GM23338 (cell line): ENCODE results near the gene NOP56. TPM values are rescaled to one million over a fixed set of nuclear protein-coding genes. Genes with fewer than 3 reads are reported as not detected.

Experiments
- ATAC-seq: fragments of 200-7000 bp; cut with Tn5 transposase; 3 replicates; pipeline ENCODE4 v1.9.1; 2020
- DNase-seq: peaks from one replicate; pipeline ENCODE4 v3.0.0-alpha.2; 2015; ENCODE audit warnings: low spot score
- H2AFZ ChIP-seq: fragments of 200-600 bp; sonication (generic); 2 replicates; pipeline ENCODE4 v1.8.0; 2016; ENCODE audit warnings: antibody characterized with exemption, mild to moderate bottlenecking, moderate library complexity
- H3F3A ChIP-seq: fragments of 200-600 bp; sonication (generic); replicated peaks from 2 replicates; pipeline ENCODE4 v1.8.0; 2017; ENCODE audit warnings: antibody characterized with exemption, mixed run types, low read depth
- H3K27ac ChIP-seq: fragments of 200-600 bp; sonication (generic); 2 replicates; pipeline ENCODE4 v1.6.1; 2016; ENCODE audit warnings: low read depth
- H3K27me3 ChIP-seq: fragments of 200-600 bp; sonication (generic); 2 replicates; pipeline ENCODE4 v1.8.0; 2016; ENCODE audit warnings: mild to moderate bottlenecking, mixed run types, moderate library complexity; ENCODE audit not compliant: insufficient read depth
- H3K36me3 ChIP-seq: fragments of 200-600 bp; sonication (generic); 2 replicates; pipeline ENCODE4 v1.8.0; 2016; ENCODE audit warnings: mild to moderate bottlenecking; ENCODE audit not compliant: insufficient read depth
- H3K4me1 ChIP-seq: fragments of 200-600 bp; sonication (generic); 2 replicates; pipeline ENCODE4 v1.8.0; 2016; ENCODE audit warnings: mild to moderate bottlenecking, moderate library complexity; ENCODE audit not compliant: insufficient read depth
- H3K4me2 ChIP-seq: fragments of 200-600 bp; sonication (generic); 2 replicates; pipeline ENCODE4 v1.7.1; 2017; ENCODE audit warnings: mixed run types
- H3K4me3 ChIP-seq: fragments of 200-600 bp; sonication (generic); 2 replicates; pipeline ENCODE4 v1.6.1; 2016; ENCODE audit warnings: mixed run types
- H3K79me2 ChIP-seq: fragments of 200-600 bp; sonication (generic); replicated peaks from 2 replicates; pipeline ENCODE4 v1.8.0; 2017; ENCODE audit warnings: mild to moderate bottlenecking; ENCODE audit not compliant: insufficient read depth
- H3K9me2 ChIP-seq: fragments of 200-600 bp; sonication (generic); 2 replicates; pipeline ENCODE4 v1.8.0; 2017; ENCODE audit not compliant: insufficient read depth
- H4K20me1 ChIP-seq: fragments of 200-600 bp; sonication (generic); replicated peaks from 2 replicates; pipeline ENCODE4 v1.8.0; 2017; ENCODE audit warnings: mild to moderate bottlenecking; ENCODE audit not compliant: insufficient read depth
- H3K27ac Mint-ChIP-seq: 2 replicates; pipeline ENCODE4 v1.8.0; 2020; ENCODE audit warnings: inconsistent platforms, mild to moderate bottlenecking, moderate library complexity, mixed read lengths
- H3K27me3 Mint-ChIP-seq: 3 replicates; pipeline ENCODE4 v1.8.0; 2022; ENCODE audit warnings: low read depth, mild to moderate bottlenecking, moderate library complexity, mixed read lengths, inconsistent platforms; ENCODE audit not compliant: insufficient read depth, poor library complexity
- H3K36me3 Mint-ChIP-seq: 3 replicates; pipeline ENCODE4 v1.8.0; 2021; ENCODE audit warnings: low read depth, mild to moderate bottlenecking, inconsistent platforms, moderate library complexity, mixed read lengths
- H3K4me1 Mint-ChIP-seq: 3 replicates; pipeline ENCODE4 v1.8.0; 2020; ENCODE audit warnings: mild to moderate bottlenecking, inconsistent platforms, mixed read lengths
- H3K4me3 Mint-ChIP-seq: 3 replicates; pipeline ENCODE4 v1.8.0; 2021; ENCODE audit warnings: moderate library complexity, mild to moderate bottlenecking, inconsistent platforms, mixed read lengths
- H3K9me3 Mint-ChIP-seq: 3 replicates; pipeline ENCODE4 v1.8.0; 2020; ENCODE audit warnings: moderate library complexity, mild to moderate bottlenecking, inconsistent platforms, mixed read lengths
- CREB1 ChIP-seq: fragments of 250-450 bp; sonication (Bioruptor Pico); IDR thresholded peaks from 2 replicates; pipeline ENCODE4 v1.5.0; 2020; ENCODE audit warnings: low read depth, mild to moderate bottlenecking, moderate library complexity
- EZH2phosphoT487 ChIP-seq: fragments of 200-600 bp; sonication (generic); IDR thresholded peaks from one replicate; pipeline ENCODE4 v1.8.1; 2018; ENCODE audit warnings: antibody characterized with exemption; ENCODE audit not compliant: unreplicated experiment
- JUNB ChIP-seq: IDR thresholded peaks from one replicate; pipeline ENCODE4 v1.6.1; 2016; ENCODE audit warnings: antibody characterized with exemption; ENCODE audit not compliant: unreplicated experiment
- NANOG ChIP-seq: IDR thresholded peaks from 2 replicates; pipeline ENCODE4 v1.6.1; 2016; ENCODE audit warnings: antibody characterized with exemption, borderline replicate concordance
- STAT1 ChIP-seq: IDR thresholded peaks from one replicate; pipeline ENCODE4 v1.6.1; 2016; ENCODE audit warnings: antibody characterized with exemption; ENCODE audit not compliant: unreplicated experiment
- ZNF114 ChIP-seq: fragments of 250-450 bp; sonication (Bioruptor Pico); IDR thresholded peaks from 2 replicates; pipeline ENCODE4 v1.5.0; 2020; ENCODE audit warnings: mild to moderate bottlenecking, moderate library complexity
- ZNF331 ChIP-seq: fragments of 250-450 bp; sonication (Bioruptor Pico); IDR thresholded peaks from 2 replicates; pipeline ENCODE4 v1.5.0; 2020; ENCODE audit warnings: low read depth, mild to moderate bottlenecking, moderate library complexity
- polyA plus RNA-seq: library from polyadenylated mRNA; unstranded; fragments of >200 nt; fragmentation: Nextera tagmentation; extraction: Ambion mirVana; gene quantifications from 2 replicates; pipeline ENCODE4 v1.2.1, GENCODE V29; 2016
- total RNA-seq: library from RNA; depleted of rRNA; stranded (reverse); fragments of >200 nt; shearing (Covaris generic); gene quantifications from 2 replicates; pipeline ENCODE4 v1.2.3, GENCODE V29; 2014
- TF ChIP-seq, protein P1 (sequence below): IDR thresholded peaks from one replicate; pipeline ENCODE4 v1.6.1; 2018; ENCODE audit warnings: antibody characterized with exemption; ENCODE audit not compliant: unreplicated experiment
- TF ChIP-seq, protein P2 (sequence below), 2 experiments: fragments of 200-600 bp in 1 of 2; sonication (generic) in 1 of 2; conservative IDR thresholded peaks; 2 replicates each; pipeline versions ENCODE4 v1.5.1 to v1.6.1; 2016 to 2017; ENCODE audit warnings: antibody characterized with exemption in 2 of 2, low read depth in 2 of 2, mild to moderate bottlenecking in 2 of 2, moderate library complexity in 1 of 2

Gene NOP56
- total and polyA plus RNA-seq, 2 experiments from 2014 or later, result 447 to 576 TPM

DNA sequence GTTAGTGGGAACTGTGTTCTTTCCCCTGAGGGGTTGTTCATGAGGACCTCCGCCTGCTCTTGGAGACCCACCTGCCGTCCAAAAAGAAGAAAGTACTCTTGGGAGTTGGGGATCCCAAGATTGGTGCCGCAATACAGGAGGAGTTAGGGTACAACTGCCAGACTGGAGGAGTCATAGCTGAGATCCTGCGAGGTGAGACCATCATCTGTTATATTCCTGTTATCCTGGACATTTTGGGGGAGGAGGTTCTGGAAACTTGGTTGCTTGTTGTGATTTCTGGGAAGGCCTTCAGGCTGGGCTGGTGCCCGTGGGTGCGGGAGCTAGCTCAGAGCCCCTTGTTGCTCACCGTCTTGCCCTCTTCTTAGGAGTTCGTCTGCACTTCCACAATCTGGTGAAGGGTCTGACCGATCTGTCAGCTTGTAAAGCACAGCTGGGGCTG is 2.0 kb downstream of the NOP56 start (continued):
- TF ChIP-seq, protein P1, sequence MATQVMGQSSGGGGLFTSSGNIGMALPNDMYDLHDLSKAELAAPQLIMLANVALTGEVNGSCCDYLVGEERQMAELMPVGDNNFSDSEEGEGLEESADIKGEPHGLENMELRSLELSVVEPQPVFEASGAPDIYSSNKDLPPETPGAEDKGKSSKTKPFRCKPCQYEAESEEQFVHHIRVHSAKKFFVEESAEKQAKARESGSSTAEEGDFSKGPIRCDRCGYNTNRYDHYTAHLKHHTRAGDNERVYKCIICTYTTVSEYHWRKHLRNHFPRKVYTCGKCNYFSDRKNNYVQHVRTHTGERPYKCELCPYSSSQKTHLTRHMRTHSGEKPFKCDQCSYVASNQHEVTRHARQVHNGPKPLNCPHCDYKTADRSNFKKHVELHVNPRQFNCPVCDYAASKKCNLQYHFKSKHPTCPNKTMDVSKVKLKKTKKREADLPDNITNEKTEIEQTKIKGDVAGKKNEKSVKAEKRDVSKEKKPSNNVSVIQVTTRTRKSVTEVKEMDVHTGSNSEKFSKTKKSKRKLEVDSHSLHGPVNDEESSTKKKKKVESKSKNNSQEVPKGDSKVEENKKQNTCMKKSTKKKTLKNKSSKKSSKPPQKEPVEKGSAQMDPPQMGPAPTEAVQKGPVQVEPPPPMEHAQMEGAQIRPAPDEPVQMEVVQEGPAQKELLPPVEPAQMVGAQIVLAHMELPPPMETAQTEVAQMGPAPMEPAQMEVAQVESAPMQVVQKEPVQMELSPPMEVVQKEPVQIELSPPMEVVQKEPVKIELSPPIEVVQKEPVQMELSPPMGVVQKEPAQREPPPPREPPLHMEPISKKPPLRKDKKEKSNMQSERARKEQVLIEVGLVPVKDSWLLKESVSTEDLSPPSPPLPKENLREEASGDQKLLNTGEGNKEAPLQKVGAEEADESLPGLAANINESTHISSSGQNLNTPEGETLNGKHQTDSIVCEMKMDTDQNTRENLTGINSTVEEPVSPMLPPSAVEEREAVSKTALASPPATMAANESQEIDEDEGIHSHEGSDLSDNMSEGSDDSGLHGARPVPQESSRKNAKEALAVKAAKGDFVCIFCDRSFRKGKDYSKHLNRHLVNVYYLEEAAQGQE, result no peak
- no peak for TF ChIP-seq ZNF331

GRCh38 chr20:2654831-2655230 is 2.4 kb downstream of the NOP56 start:
- peak overlapping the region; percentile 85; the same call in 1 of the 2 replicates for H3K27ac ChIP-seq
- peaks cover 4% of the 10 kb centered on the region for H3K9me3 Mint-ChIP-seq
- no peaks in the 10 kb centered on the region for H3K27me3 ChIP-seq
- peak overlapping the region; percentile 94 for H3K4me3 Mint-ChIP-seq
- DNase-seq (no peak), ATAC-seq (no peak)
- H3K4me2 ChIP-seq, result peak overlapping the region; percentile 100
- TF ChIP-seq, protein P2, sequence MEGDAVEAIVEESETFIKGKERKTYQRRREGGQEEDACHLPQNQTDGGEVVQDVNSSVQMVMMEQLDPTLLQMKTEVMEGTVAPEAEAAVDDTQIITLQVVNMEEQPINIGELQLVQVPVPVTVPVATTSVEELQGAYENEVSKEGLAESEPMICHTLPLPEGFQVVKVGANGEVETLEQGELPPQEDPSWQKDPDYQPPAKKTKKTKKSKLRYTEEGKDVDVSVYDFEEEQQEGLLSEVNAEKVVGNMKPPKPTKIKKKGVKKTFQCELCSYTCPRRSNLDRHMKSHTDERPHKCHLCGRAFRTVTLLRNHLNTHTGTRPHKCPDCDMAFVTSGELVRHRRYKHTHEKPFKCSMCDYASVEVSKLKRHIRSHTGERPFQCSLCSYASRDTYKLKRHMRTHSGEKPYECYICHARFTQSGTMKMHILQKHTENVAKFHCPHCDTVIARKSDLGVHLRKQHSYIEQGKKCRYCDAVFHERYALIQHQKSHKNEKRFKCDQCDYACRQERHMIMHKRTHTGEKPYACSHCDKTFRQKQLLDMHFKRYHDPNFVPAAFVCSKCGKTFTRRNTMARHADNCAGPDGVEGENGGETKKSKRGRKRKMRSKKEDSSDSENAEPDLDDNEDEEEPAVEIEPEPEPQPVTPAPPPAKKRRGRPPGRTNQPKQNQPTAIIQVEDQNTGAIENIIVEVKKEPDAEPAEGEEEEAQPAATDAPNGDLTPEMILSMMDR (conservative IDR thresholded peaks at IDR 0.05; ENCODE audit: low read depth in 2 of 2), result no peak
- no peak for TF ChIP-seq EZH2phosphoT487
- no peak for TF ChIP-seq CREB1
- no peak for TF ChIP-seq NANOG
- no peak for TF ChIP-seq ZNF331
- no peaks in the 10 kb centered on the region for H3K9me2 ChIP-seq
- peak overlapping the region; percentile 86; the same call in 1 of the 2 replicates for H3K27ac Mint-ChIP-seq
- H3K27me3 Mint-ChIP-seq, result peaks cover 30% of the 10 kb centered on the region
- H3K4me1 ChIP-seq, result peaks cover 15% of the 10 kb centered on the region
- H2AFZ ChIP-seq, result no peak overlapping the region
- H3K4me1 Mint-ChIP-seq, result peaks cover 20% of the 10 kb centered on the region
- peaks cover 66% of the 10 kb centered on the region for H3F3A ChIP-seq
- peaks cover 48% of the 10 kb centered on the region for H3K79me2 ChIP-seq
- peak overlapping the region; percentile 99 for H3K4me3 ChIP-seq
- peaks cover 56% of the 10 kb centered on the region for H3K36me3 ChIP-seq
- H4K20me1 ChIP-seq, result peaks cover 56% of the 10 kb centered on the region
- peaks cover 73% of the 10 kb centered on the region for H3K36me3 Mint-ChIP-seq

DNA sequence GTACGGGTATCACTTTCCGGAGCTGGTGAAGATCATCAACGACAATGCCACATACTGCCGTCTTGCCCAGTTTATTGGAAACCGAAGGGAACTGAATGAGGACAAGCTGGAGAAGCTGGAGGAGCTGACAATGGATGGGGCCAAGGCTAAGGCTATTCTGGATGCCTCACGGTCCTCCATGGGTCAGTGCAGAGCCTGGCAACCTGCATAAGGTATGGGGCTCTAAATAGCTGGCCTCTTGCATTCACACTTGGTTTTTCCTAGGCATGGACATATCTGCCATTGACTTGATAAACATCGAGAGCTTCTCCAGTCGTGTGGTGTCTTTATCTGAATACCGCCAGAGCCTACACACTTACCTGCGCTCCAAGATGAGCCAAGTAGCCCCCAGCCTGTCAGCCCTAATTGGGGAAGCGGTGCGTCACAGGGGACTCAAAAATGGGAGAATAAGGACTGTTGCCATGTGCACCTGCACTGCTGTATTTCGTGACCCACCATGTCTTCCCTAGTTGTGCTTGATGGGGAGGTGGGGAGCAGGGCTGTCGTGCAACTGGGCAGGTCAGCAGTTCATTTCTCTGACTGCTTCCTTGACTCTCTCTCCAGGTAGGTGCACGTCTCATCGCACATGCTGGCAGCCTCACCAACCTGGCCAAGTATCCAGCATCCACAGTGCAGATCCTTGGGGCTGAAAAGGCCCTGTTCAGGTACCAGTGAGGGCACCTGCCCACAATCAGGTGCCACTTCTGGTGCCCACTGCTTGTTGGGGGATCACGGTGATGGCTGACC is 3.1 kb downstream of the NOP56 start:
- Histone ChIP-seq H3K79me2 (peaks cover 48% of the 10 kb centered on the region), H3K27ac (no peak overlapping the region), H3K9me2 (no peaks in the 10 kb centered on the region), H2AFZ (no peak overlapping the region), H3K4me1 (peaks cover 15% of the 10 kb centered on the region), H3K4me2 (no peak overlapping the region), H3K27me3 (no peaks in the 10 kb centered on the region), H4K20me1 (peaks cover 57% of the 10 kb centered on the region), H3K36me3 (peaks cover 56% of the 10 kb centered on the region), H3K4me3 (no peak overlapping the region), H3F3A (peaks cover 66% of the 10 kb centered on the region)
- Mint-ChIP-seq H3K27me3 (peaks cover 30% of the 10 kb centered on the region), H3K9me3 (peaks cover 4% of the 10 kb centered on the region), H3K4me3 (peak overlapping the region; percentile 94; the same call in 2 of the 3 replicates), H3K27ac (no peak overlapping the region; the same call in 1 of the 2 replicates), H3K36me3 (peaks cover 80% of the 10 kb centered on the region), H3K4me1 (peaks cover 20% of the 10 kb centered on the region)
- no peak for ATAC-seq
- no peak for DNase-seq
- TF ChIP-seq STAT1, result no peak
- no peak for TF ChIP-seq ZNF114 (CRISPR knock-in tag)
- no peak for TF ChIP-seq EZH2phosphoT487
- TF ChIP-seq JUNB, result no peak
